ENCODE measurements around the gene SALL1. TPM values are rescaled to one million over a fixed set of nuclear protein-coding genes. Genes with fewer than 3 reads are reported as not detected.

The SALL1 gene
- total and polyA plus RNA-seq, 2 of the 13 experiments (the other 11 are each of a cell fraction or from before 2014, with no cell fraction given), result 6.6 to 12.3 TPM

GRCh38 chr16:51139568-51139967 lies 11.5 kb downstream of the SALL1 start:
- Histone ChIP-seq H4K20me1 (ENCODE audit: insufficient read depth, low read length) (no peaks in the 10 kb centered on the region), H2AFZ (ENCODE audit: low read length) (no peak overlapping the region), H3K4me2 (ENCODE audit: low read depth, low read length) (no peak overlapping the region), H3K4me1 (ENCODE audit: insufficient read depth, low read length) (peaks cover 16% of the 10 kb centered on the region), H3K4me3 (replicated peaks in 1 of 3; ENCODE audit: insufficient read depth in 1 of 3, low read depth in 2 of 3, low read length in 3 of 3) (no peak overlapping the region), H3K27me3 (ENCODE audit: control insufficient read depth in 1 of 2, insufficient read depth in 2 of 2, low read length in 2 of 2) (no peaks in the 10 kb centered on the region), H3K79me2 (ENCODE audit: insufficient read depth, low read length) (peaks cover 20% of the 10 kb centered on the region), H3K36me3 (replicated peaks in 1 of 2; ENCODE audit: control insufficient read depth in 1 of 2, insufficient read depth in 2 of 2, low read length in 2 of 2) (peaks cover 20 to 48% of the 10 kb centered on the region in 2 experiments), H3K9ac (ENCODE audit: insufficient read depth, low read depth, low read length) (no peak overlapping the region), H3K27ac (ENCODE audit: extremely low read length, insufficient read depth, low read length) (no peak overlapping the region), H3K9me3 (ENCODE audit: low read length) (no peaks in the 10 kb centered on the region)
- no TSS peak for BruUV-seq (replicated peaks)
- ATAC-seq (no peak), FAIRE-seq (no peak), DNase-seq (ENCODE audit: low spot score) (no peak)
- POLR2A ChIA-PET, result no interaction called here
- peak; percentile 83 to 85 for TF ChIP-seq MAFK (conservative IDR thresholded peaks at IDR 0.05 in 1 of 2, IDR thresholded peaks at IDR 0.05 in 1 of 2; ENCODE audit: low read length in 2 of 2)
- peak; percentile 66 for TF ChIP-seq MAFF (IDR thresholded peaks at IDR 0.05; ENCODE audit: low read depth, low read length)
- 0 out of 2 replicates have a peak, but pooled peaks have one; percentile 11 for TF ChIP-seq RBFOX2 (IDR thresholded peaks at IDR 0.05; ENCODE audit: low read depth, low read length)
- no peak for TF ChIP-seq SMYD3 (CRISPR knock-in tag; IDR thresholded peaks at IDR 0.05)
- 93% methylated on average over 10 of the region's 11 CpGs for WGBS (ENCODE audit: low lambda C conversion rate)
- in situ Hi-C loops (cut with HindIII; ENCODE audit: extremely low pct_ligation_motif_present, low pct_unique_long_range_greater_than_20kb) (no loop called here), intact Hi-C loops (cut with micrococcal nuclease; ENCODE audit: unreplicated experiment) (no loop called here)
- CTCF ChIA-PET (ENCODE audit: low intra/inter-chr PET ratio, low total read pairs), result no interaction called here

- Histone ChIP-seq H3K4me3 (replicated peaks in 1 of 3; ENCODE audit: insufficient read depth in 1 of 3, low read depth in 2 of 3, low read length in 3 of 3) (no peak overlapping the region), H3K9me3 (ENCODE audit: low read length) (no peaks in the 10 kb centered on the region), H3K36me3 (replicated peaks in 1 of 2; ENCODE audit: control insufficient read depth in 1 of 2, insufficient read depth in 2 of 2, low read length in 2 of 2) (peaks cover 20 to 48% of the 10 kb centered on the region in 2 experiments), H3K27ac (ENCODE audit: extremely low read length, insufficient read depth, low read length) (no peak overlapping the region), H3K27me3 (ENCODE audit: control insufficient read depth in 1 of 2, insufficient read depth in 2 of 2, low read length in 2 of 2) (no peaks in the 10 kb centered on the region), H3K4me2 (ENCODE audit: low read depth, low read length) (no peak overlapping the region), H3K9ac (ENCODE audit: insufficient read depth, low read depth, low read length) (no peak overlapping the region), H2AFZ (ENCODE audit: low read length) (no peak overlapping the region), H3K79me2 (ENCODE audit: insufficient read depth, low read length) (peaks cover 7% of the 10 kb centered on the region), H4K20me1 (ENCODE audit: insufficient read depth, low read length) (no peaks in the 10 kb centered on the region), H3K4me1 (ENCODE audit: insufficient read depth, low read length) (peaks cover 10% of the 10 kb centered on the region)
- 96% methylated on average over 10 of the region's 10 CpGs for WGBS (ENCODE audit: low lambda C conversion rate)
- TF ChIP-seq ZBTB46 (CRISPR knock-in tag; IDR thresholded peaks at IDR 0.05; ENCODE audit: borderline replicate concordance) (no peak), RNF2 (conservative IDR thresholded peaks at IDR 0.05; ENCODE audit: low read depth) (no peak), MAFK (conservative IDR thresholded peaks at IDR 0.05 in 1 of 2, IDR thresholded peaks at IDR 0.05 in 1 of 2; ENCODE audit: low read length in 2 of 2) (0 out of 4 replicates have a peak, but pooled peaks have one; percentile 7 to 36), MAFF (IDR thresholded peaks at IDR 0.05; ENCODE audit: low read depth, low read length) (0 out of 2 replicates have a peak, but pooled peaks have one; percentile 5), ZNF766 (CRISPR knock-in tag; IDR thresholded peaks at IDR 0.05; ENCODE audit: borderline replicate concordance) (no peak)
- no peak for FAIRE-seq
- in situ Hi-C loops (cut with HindIII; ENCODE audit: extremely low pct_ligation_motif_present, low pct_unique_long_range_greater_than_20kb), result no loop called here
- POLR2A ChIA-PET, result no interaction called here
- no TSS peak for BruUV-seq (replicated peaks)
- no peak for ATAC-seq
- DNase-seq (ENCODE audit: low spot score), result no peak
- CTCF ChIA-PET (ENCODE audit: low intra/inter-chr PET ratio, low total read pairs), result no interaction called here
- intact Hi-C loops (cut with micrococcal nuclease; ENCODE audit: unreplicated experiment), result no loop called here
Measured at GRCh38 chr16:51138178-51138577, 12.9 kb downstream of the SALL1 start.

Data from HepG2 (cell line).